ENCODE measurements around the gene SOX15. TPM values are rescaled to one million over a fixed set of nuclear protein-coding genes. Genes with fewer than 3 reads are reported as not detected.
A peak's percentile ranks its signal among the peaks of the same experiment; 100 is the strongest.

Gene SOX15
- total and polyA plus RNA-seq, 2 donors: 0.94 to 5.2 TPM

- H3K9me3 ChIP-seq (ENCODE audit: control insufficient read depth in 2 of 2, insufficient read depth in 1 of 2, low read length in 1 of 2): peaks cover 0 to 3% of the 10 kb centered on the region in 2 donors
- H3K27ac ChIP-seq (ENCODE audit: low read depth in 1 of 2, low read length in 1 of 2): peak overlapping the region in 1 of 2 donors; percentile 59
- no peak for DNase-seq (ENCODE audit: low read depth in 6 of 9, low spot score in 9 of 9)
- peaks cover 67 to 75% of the 10 kb centered on the region in 2 donors for H3K36me3 ChIP-seq (ENCODE audit: control insufficient read depth in 2 of 2, insufficient read depth in 2 of 2, low read length in 1 of 2)
- WGBS: 55% methylated on average over 15 of the region's 15 CpGs
- H3K4me3 ChIP-seq (ENCODE audit: low read length in 2 of 2): peak overlapping the region; percentile 65 to 100
- H3K4me1 ChIP-seq (ENCODE audit: control insufficient read depth in 2 of 2, insufficient read depth in 2 of 2, low read length in 2 of 2): peaks cover 10 to 45% of the 10 kb centered on the region in 2 donors
- H3K27me3 ChIP-seq (ENCODE audit: control insufficient read depth in 2 of 2, insufficient read depth in 1 of 2, low read length in 1 of 2): no peaks in the 10 kb centered on the region
Measured at GRCh38 chr17:7574176-7574953, 15.5 kb downstream of the SOX15 start.

- H3K27me3 ChIP-seq (ENCODE audit: control insufficient read depth in 2 of 2, insufficient read depth in 1 of 2, low read length in 1 of 2): no peaks in the 10 kb centered on the region
- under 1% methylated on average over 71 of the region's 71 CpGs for WGBS
- peaks cover 8 to 38% of the 10 kb centered on the region in 2 donors for H3K4me1 ChIP-seq (ENCODE audit: control insufficient read depth in 2 of 2, insufficient read depth in 2 of 2, low read length in 2 of 2)
- H3K9me3 ChIP-seq (ENCODE audit: control insufficient read depth in 2 of 2, insufficient read depth in 1 of 2, low read length in 1 of 2): peaks cover 0 to 3% of the 10 kb centered on the region in 2 donors
- DNase-seq (ENCODE audit: low read depth in 6 of 9, low spot score in 9 of 9): peak in 8 of 9 donors; percentile 74 to 95 (median 90)
- peaks cover 59 to 72% of the 10 kb centered on the region in 2 donors for H3K36me3 ChIP-seq (ENCODE audit: control insufficient read depth in 2 of 2, insufficient read depth in 2 of 2, low read length in 1 of 2)
- H3K27ac ChIP-seq (ENCODE audit: low read depth in 1 of 2, low read length in 1 of 2): peak overlapping the region; percentile 97 to 98
- peak overlapping the region; percentile 65 to 100 for H3K4me3 ChIP-seq (ENCODE audit: low read length in 2 of 2)
Measured at GRCh38 chr17:7573324-7574080, 16.4 kb downstream of the SOX15 start.

DNA sequence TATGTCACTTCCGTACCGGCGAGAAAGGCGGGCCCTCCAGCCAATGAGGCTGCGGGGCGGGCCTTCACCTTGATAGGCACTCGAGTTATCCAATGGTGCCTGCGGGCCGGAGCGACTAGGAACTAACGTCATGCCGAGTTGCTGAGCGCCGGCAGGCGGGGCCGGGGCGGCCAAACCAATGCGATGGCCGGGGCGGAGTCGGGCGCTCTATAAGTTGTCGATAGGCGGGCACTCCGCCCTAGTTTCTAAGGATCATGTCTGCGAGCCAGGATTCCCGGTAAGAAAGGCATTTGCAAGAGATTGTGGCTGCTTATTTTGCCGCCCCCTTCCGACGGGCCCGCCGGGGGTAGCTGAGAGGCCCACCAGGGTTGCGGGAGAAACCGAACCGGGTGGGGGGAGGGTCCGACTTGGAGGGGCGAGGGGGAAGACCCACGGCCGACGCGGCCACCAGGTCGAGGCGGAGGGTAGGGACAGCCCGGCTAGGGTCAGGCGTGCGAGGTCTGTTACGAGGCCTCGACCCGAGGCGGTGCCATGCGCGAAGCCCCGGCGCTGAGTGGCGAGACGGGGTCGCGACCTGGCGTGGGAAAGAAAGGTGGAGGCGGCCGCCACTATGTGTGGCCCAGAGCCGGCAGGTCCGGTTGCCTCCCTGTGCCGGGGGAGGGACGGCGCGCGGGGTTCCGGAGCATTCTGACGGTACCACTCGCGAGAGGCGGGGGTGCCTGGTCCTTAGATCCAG is 17.1 kb downstream of the SOX15 start:
- peak overlapping the region; percentile 97 to 98 for H3K27ac ChIP-seq (ENCODE audit: low read depth in 1 of 2, low read length in 1 of 2)
- DNase-seq (ENCODE audit: low read depth in 6 of 9, low spot score in 9 of 9): peak in 8 of 9 donors; percentile 96 to 100 (median 98)
- H3K4me3 ChIP-seq (ENCODE audit: low read length in 2 of 2): peak overlapping the region; percentile 65 to 100
- no peaks in the 10 kb centered on the region for H3K27me3 ChIP-seq (ENCODE audit: control insufficient read depth in 2 of 2, insufficient read depth in 1 of 2, low read length in 1 of 2)
- WGBS: under 1% methylated on average over 73 of the region's 73 CpGs
- H3K9me3 ChIP-seq (ENCODE audit: control insufficient read depth in 2 of 2, insufficient read depth in 1 of 2, low read length in 1 of 2): peaks cover 0 to 3% of the 10 kb centered on the region in 2 donors
- H3K36me3 ChIP-seq (ENCODE audit: control insufficient read depth in 2 of 2, insufficient read depth in 2 of 2, low read length in 1 of 2): peaks cover 52 to 68% of the 10 kb centered on the region in 2 donors
- peaks cover 8 to 36% of the 10 kb centered on the region in 2 donors for H3K4me1 ChIP-seq (ENCODE audit: control insufficient read depth in 2 of 2, insufficient read depth in 2 of 2, low read length in 2 of 2)

- Histone ChIP-seq H3K9me3 (ENCODE audit: control insufficient read depth in 2 of 2, insufficient read depth in 1 of 2, low read length in 1 of 2) (peaks cover 0 to 3% of the 10 kb centered on the region in 2 donors), H3K36me3 (ENCODE audit: control insufficient read depth in 2 of 2, insufficient read depth in 2 of 2, low read length in 1 of 2) (peaks cover 48 to 68% of the 10 kb centered on the region in 2 donors), H3K4me3 (ENCODE audit: low read length in 2 of 2) (peak overlapping the region; percentile 51 to 59), H3K27me3 (ENCODE audit: control insufficient read depth in 2 of 2, insufficient read depth in 1 of 2, low read length in 1 of 2) (no peaks in the 10 kb centered on the region), H3K4me1 (ENCODE audit: control insufficient read depth in 2 of 2, insufficient read depth in 2 of 2, low read length in 2 of 2) (peaks cover 8 to 34% of the 10 kb centered on the region in 2 donors), H3K27ac (ENCODE audit: low read depth in 1 of 2, low read length in 1 of 2) (peak overlapping the region; percentile 72 to 77)
- under 1% methylated on average over 11 of the region's 11 CpGs for WGBS
- DNase-seq (ENCODE audit: low read depth in 6 of 9, low spot score in 9 of 9): peak in 1 of 9 donors; percentile 94
Measured at GRCh38 chr17:7572338-7572587, 17.6 kb downstream of the SOX15 start.

GRCh38 chr17:7570351-7570750 is 19.5 kb downstream of the SOX15 start:
- H3K4me3 ChIP-seq (ENCODE audit: low read length in 2 of 2): no peak overlapping the region
- no peak for DNase-seq (ENCODE audit: low read depth in 6 of 9, low spot score in 9 of 9)
- no peak overlapping the region for H3K27ac ChIP-seq (ENCODE audit: low read depth in 1 of 2, low read length in 1 of 2)
- peaks cover 0 to 3% of the 10 kb centered on the region in 2 donors for H3K9me3 ChIP-seq (ENCODE audit: control insufficient read depth in 2 of 2, insufficient read depth in 1 of 2, low read length in 1 of 2)
- H3K27me3 ChIP-seq (ENCODE audit: control insufficient read depth in 2 of 2, insufficient read depth in 1 of 2, low read length in 1 of 2): no peaks in the 10 kb centered on the region
- WGBS: 97% methylated on average over 10 of the region's 10 CpGs
- H3K4me1 ChIP-seq (ENCODE audit: control insufficient read depth in 2 of 2, insufficient read depth in 2 of 2, low read length in 2 of 2): peaks cover 5 to 23% of the 10 kb centered on the region in 2 donors
- peaks cover 39 to 66% of the 10 kb centered on the region in 2 donors for H3K36me3 ChIP-seq (ENCODE audit: control insufficient read depth in 2 of 2, insufficient read depth in 2 of 2, low read length in 1 of 2)

DNA sequence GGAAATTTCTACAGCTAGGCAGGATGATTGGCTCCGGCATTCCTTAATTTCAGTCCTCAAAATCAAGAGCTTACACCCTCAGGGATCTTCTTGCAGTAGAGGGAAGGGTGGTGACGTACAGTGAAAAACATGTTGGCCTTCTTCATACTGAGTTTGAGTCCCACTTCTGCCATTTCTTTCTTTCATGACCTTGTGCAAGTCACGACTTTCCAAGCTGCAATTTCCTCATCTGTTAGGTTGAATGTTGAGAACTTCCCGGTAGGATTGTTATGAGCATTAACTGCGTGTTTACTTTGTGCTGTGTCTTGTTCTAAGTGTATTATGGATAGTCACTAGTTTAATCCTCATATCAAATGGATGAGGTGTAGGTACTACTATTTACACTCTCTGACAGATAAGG is 20.3 kb downstream of the SOX15 start:
- no peak overlapping the region for H3K4me3 ChIP-seq (ENCODE audit: low read length in 2 of 2)
- no peak for DNase-seq (ENCODE audit: low read depth in 6 of 9, low spot score in 9 of 9)
- H3K27me3 ChIP-seq (ENCODE audit: control insufficient read depth in 2 of 2, insufficient read depth in 1 of 2, low read length in 1 of 2): no peaks in the 10 kb centered on the region
- 98% methylated on average over 5 of the region's 5 CpGs for WGBS
- peaks cover 3 to 15% of the 10 kb centered on the region in 2 donors for H3K4me1 ChIP-seq (ENCODE audit: control insufficient read depth in 2 of 2, insufficient read depth in 2 of 2, low read length in 2 of 2)
- H3K9me3 ChIP-seq (ENCODE audit: control insufficient read depth in 2 of 2, insufficient read depth in 1 of 2, low read length in 1 of 2): peaks cover 0 to 3% of the 10 kb centered on the region in 2 donors
- H3K36me3 ChIP-seq (ENCODE audit: control insufficient read depth in 2 of 2, insufficient read depth in 2 of 2, low read length in 1 of 2): peaks cover 38 to 66% of the 10 kb centered on the region in 2 donors
- H3K27ac ChIP-seq (ENCODE audit: low read depth in 1 of 2, low read length in 1 of 2): no peak overlapping the region

- 96% methylated on average over 30 of the region's 30 CpGs for WGBS
- H3K27ac ChIP-seq (ENCODE audit: low read depth in 1 of 2, low read length in 1 of 2): no peak overlapping the region
- H3K27me3 ChIP-seq (ENCODE audit: control insufficient read depth in 2 of 2, insufficient read depth in 1 of 2, low read length in 1 of 2): peaks cover 0 to 14% of the 10 kb centered on the region in 2 donors
- H3K4me1 ChIP-seq (ENCODE audit: control insufficient read depth in 2 of 2, insufficient read depth in 2 of 2, low read length in 2 of 2): peaks cover 25 to 45% of the 10 kb centered on the region in 2 donors
- H3K36me3 ChIP-seq (ENCODE audit: control insufficient read depth in 2 of 2, insufficient read depth in 2 of 2, low read length in 1 of 2): peaks cover 30 to 47% of the 10 kb centered on the region in 2 donors
- H3K9me3 ChIP-seq (ENCODE audit: control insufficient read depth in 2 of 2, insufficient read depth in 1 of 2, low read length in 1 of 2): peaks cover 0 to 5% of the 10 kb centered on the region in 2 donors
- DNase-seq (ENCODE audit: low read depth in 6 of 9, low spot score in 9 of 9): no peak
- H3K4me3 ChIP-seq (ENCODE audit: low read length in 2 of 2): no peak overlapping the region
Measured at GRCh38 chr17:7563115-7563869, 26.6 kb downstream of the SOX15 start.

GRCh38 chr17:7562208-7562605 is 27.7 kb downstream of the SOX15 start:
- Histone ChIP-seq H3K4me3 (ENCODE audit: low read length in 2 of 2) (peak overlapping the region; percentile 69 to 82), H3K4me1 (ENCODE audit: control insufficient read depth in 2 of 2, insufficient read depth in 2 of 2, low read length in 2 of 2) (peaks cover 30 to 56% of the 10 kb centered on the region in 2 donors), H3K9me3 (ENCODE audit: control insufficient read depth in 2 of 2, insufficient read depth in 1 of 2, low read length in 1 of 2) (peaks cover 0 to 8% of the 10 kb centered on the region in 2 donors), H3K36me3 (ENCODE audit: control insufficient read depth in 2 of 2, insufficient read depth in 2 of 2, low read length in 1 of 2) (peaks cover 28 to 41% of the 10 kb centered on the region in 2 donors), H3K27me3 (ENCODE audit: control insufficient read depth in 2 of 2, insufficient read depth in 1 of 2, low read length in 1 of 2) (peaks cover 0 to 20% of the 10 kb centered on the region in 2 donors), H3K27ac (ENCODE audit: low read depth in 1 of 2, low read length in 1 of 2) (peak overlapping the region; percentile 64 to 93)
- no peak for DNase-seq (ENCODE audit: low read depth in 6 of 9, low spot score in 9 of 9)
- WGBS: under 1% methylated on average over 28 of the region's 28 CpGs
